Small intestine (tissue), 7 donors: Measurements from ENCODE around the gene HLA-C. TPM values are rescaled to one million over a fixed set of nuclear protein-coding genes. Genes with fewer than 3 reads are reported as not detected.
A peak's percentile ranks its signal among the peaks of the same experiment; 100 is the strongest.

Source experiments
- DNase-seq, 2 donors: peaks; one replicate each; pipeline versions ENCODE4 v3.0.0 to v3.0.0-alpha.2; 2013
- FAIRE-seq: peaks from 2 replicates; lab custom pipeline; 2012; peaks lifted over from hg19 to GRCh38; lab: Jason Lieb, UNC
- H3K27ac ChIP-seq, 3 donors: one replicate each; pipeline ENCODE4 v1.5.1; 2013; ENCODE audit warnings: low read length in 2 of 3, mild to moderate bottlenecking in 2 of 3, control low read depth in 1 of 3, inconsistent platforms in 1 of 3, low read depth in 1 of 3, moderate library complexity in 1 of 3
- H3K27me3 ChIP-seq, 3 donors: one replicate each; pipeline ENCODE4 v1.6.1; 2013; ENCODE audit warnings: low read length in 3 of 3, inconsistent platforms in 1 of 3; ENCODE audit not compliant: control insufficient read depth in 3 of 3, insufficient read depth in 3 of 3
- H3K36me3 ChIP-seq, 3 donors: one replicate each; pipeline ENCODE4 v1.6.1; 2013; ENCODE audit warnings: low read length in 3 of 3, inconsistent platforms in 1 of 3, low read depth in 1 of 3, mild to moderate bottlenecking in 1 of 3, moderate library complexity in 1 of 3; ENCODE audit not compliant: control insufficient read depth in 3 of 3, insufficient read depth in 2 of 3
- H3K4me1 ChIP-seq, 3 donors: one replicate each; pipeline ENCODE4 v1.6.1; 2013; ENCODE audit warnings: low read length in 2 of 3, inconsistent platforms in 1 of 3, low read depth in 1 of 3, mild to moderate bottlenecking in 1 of 3, moderate library complexity in 1 of 3; ENCODE audit not compliant: control insufficient read depth in 3 of 3, insufficient read depth in 2 of 3
- H3K4me3 ChIP-seq, 3 donors: one replicate each; pipeline ENCODE4 v1.5.1; 2013; ENCODE audit warnings: low read length in 3 of 3, control low read depth in 1 of 3, inconsistent platforms in 1 of 3, low read depth in 1 of 3, mild to moderate bottlenecking in 1 of 3, moderate library complexity in 1 of 3
- H3K9me3 ChIP-seq, 2 donors: one replicate each; pipeline ENCODE4 v1.6.1; 2013; ENCODE audit warnings: low read depth in 1 of 2, low read length in 1 of 2; ENCODE audit not compliant: control insufficient read depth in 2 of 2, insufficient read depth in 1 of 2
- WGBS, 3 donors: extraction: QIAGEN DNeasy Blood & Tissue Kit; methylation state at CpG; one replicate each; pipeline ENCODE4 v1.1.7; 2013; 5-methylcytosine and 5-hydroxymethylcytosine counted together
- polyA plus RNA-seq, 4 donors: library from polyadenylated mRNA; stranded (reverse) in 3 of 4; unstranded in 1 of 4; fragments of 200-250 nt in 3 of 4; fragments of 120-200 nt in 1 of 4; gene quantifications; one replicate each; pipeline versions ENCODE4 v1.2.1 to v1.2.3, GENCODE V29; 2013
- donor health status: healthy with polysubstance abuse.
- donor health status: control.
- donor health status: control.
- donor health status: Bipolar disorder and iron deficiency.
- donor health status: healthy.

HLA-C gene
- polyA plus RNA-seq, 4 donors: 219 to 486 (median 456) TPM

GRCh38 chr6:31307669-31308049 is 35.8 kb upstream of the HLA-C start:
- no peak overlapping the region for H3K27ac ChIP-seq
- peaks cover 0 to 39% (median 6%) of the 10 kb centered on the region in 3 donors for H3K27me3 ChIP-seq
- FAIRE-seq: no peak
- no peaks in the 10 kb centered on the region for H3K4me1 ChIP-seq
- no peak for DNase-seq
- H3K36me3 ChIP-seq: no peaks in the 10 kb centered on the region
- 42 to 77% (median 69%) methylated on average over 13 to 14 of the region's 14 CpGs for WGBS, 3 donors
- H3K4me3 ChIP-seq: no peak overlapping the region
- no peaks in the 10 kb centered on the region for H3K9me3 ChIP-seq

- no peaks in the 10 kb centered on the region for H3K9me3 ChIP-seq
- no peaks in the 10 kb centered on the region for H3K4me1 ChIP-seq
- H3K36me3 ChIP-seq: no peaks in the 10 kb centered on the region
- DNase-seq (no peak), FAIRE-seq (no peak)
- H3K4me3 ChIP-seq: no peak overlapping the region
- no peak overlapping the region for H3K27ac ChIP-seq
- 56 to 90% (median 61%) methylated on average over 4 of the region's 4 CpGs for WGBS, 3 donors
- peaks cover 0 to 37% (median 3%) of the 10 kb centered on the region in 3 donors for H3K27me3 ChIP-seq
Observed at GRCh38 chr6:31305703-31306219, 33.9 kb upstream of the HLA-C start.

GRCh38 chr6:31304683-31305082 is 32.8 kb upstream of the HLA-C start:
- DNase-seq (no peak), FAIRE-seq (no peak)
- Histone ChIP-seq H3K27me3 (peaks cover 0 to 31% (median 3%) of the 10 kb centered on the region in 3 donors), H3K36me3 (no peaks in the 10 kb centered on the region), H3K4me3 (no peak overlapping the region), H3K27ac (no peak overlapping the region), H3K4me1 (no peaks in the 10 kb centered on the region), H3K9me3 (no peaks in the 10 kb centered on the region)
- 69 to 74% (median 73%) methylated on average over 4 of the region's 4 CpGs for WGBS, 3 donors

- WGBS, 3 donors: 34 to 69% (median 57%) methylated on average over 3 to 4 of the region's 4 CpGs
- H3K36me3 ChIP-seq: no peaks in the 10 kb centered on the region
- H3K9me3 ChIP-seq: no peaks in the 10 kb centered on the region
- no peak overlapping the region for H3K27ac ChIP-seq
- FAIRE-seq: no peak
- no peaks in the 10 kb centered on the region for H3K4me1 ChIP-seq
- no peak for DNase-seq
- H3K4me3 ChIP-seq: no peak overlapping the region
- H3K27me3 ChIP-seq: peaks cover 0 to 13% (median 6%) of the 10 kb centered on the region in 3 donors
Observed at GRCh38 chr6:31300797-31301196, 28.9 kb upstream of the HLA-C start.

GRCh38 chr6:31299947-31300346 is 28.1 kb upstream of the HLA-C start:
- no peak overlapping the region for H3K4me3 ChIP-seq
- no peak for FAIRE-seq
- no peak overlapping the region for H3K27ac ChIP-seq
- no peaks in the 10 kb centered on the region for H3K4me1 ChIP-seq
- no peak for DNase-seq
- 40 to 66% (median 48%) methylated on average over 3 of the region's 3 CpGs for WGBS, 3 donors
- no peaks in the 10 kb centered on the region for H3K36me3 ChIP-seq
- no peaks in the 10 kb centered on the region for H3K9me3 ChIP-seq
- peaks cover 0 to 12% (median 6%) of the 10 kb centered on the region in 3 donors for H3K27me3 ChIP-seq

GRCh38 chr6:31299511-31299910 is 27.6 kb upstream of the HLA-C start:
- H3K9me3 ChIP-seq: no peaks in the 10 kb centered on the region
- WGBS, 3 donors: 7 to 13% (median 11%) methylated on average over 2 of the region's 2 CpGs
- no peaks in the 10 kb centered on the region for H3K4me1 ChIP-seq
- no peak overlapping the region for H3K4me3 ChIP-seq
- H3K27ac ChIP-seq: no peak overlapping the region
- DNase-seq (no peak), FAIRE-seq (no peak)
- H3K36me3 ChIP-seq: no peaks in the 10 kb centered on the region
- peaks cover 0 to 9% (median 6%) of the 10 kb centered on the region in 3 donors for H3K27me3 ChIP-seq

GRCh38 chr6:31294056-31294455 is 22.2 kb upstream of the HLA-C start:
- 55 to 62% (median 58%) methylated on average over 3 of the region's 3 CpGs for WGBS, 3 donors
- no peaks in the 10 kb centered on the region for H3K4me1 ChIP-seq
- H3K36me3 ChIP-seq: no peaks in the 10 kb centered on the region
- H3K9me3 ChIP-seq: no peaks in the 10 kb centered on the region
- H3K27ac ChIP-seq: no peak overlapping the region
- no peak overlapping the region for H3K4me3 ChIP-seq
- peaks cover 0 to 9% (median 3%) of the 10 kb centered on the region in 3 donors for H3K27me3 ChIP-seq
- DNase-seq (no peak), FAIRE-seq (no peak)

- DNase-seq: peak in 1 of 2 donors; percentile 20
- Histone ChIP-seq H3K4me3 (no peak overlapping the region), H3K4me1 (no peaks in the 10 kb centered on the region), H3K27ac (no peak overlapping the region), H3K36me3 (no peaks in the 10 kb centered on the region), H3K27me3 (peaks cover 0 to 7% (median 3%) of the 10 kb centered on the region in 3 donors), H3K9me3 (no peaks in the 10 kb centered on the region)
- FAIRE-seq: no peak
- 19 to 40% (median 27%) methylated on average over 5 of the region's 5 CpGs for WGBS, 3 donors
Observed at GRCh38 chr6:31293343-31293742, 21.5 kb upstream of the HLA-C start.

- Histone ChIP-seq H3K27me3 (peaks cover 0 to 6% (median 0%) of the 10 kb centered on the region in 3 donors), H3K27ac (no peak overlapping the region), H3K9me3 (no peaks in the 10 kb centered on the region), H3K4me1 (no peaks in the 10 kb centered on the region), H3K36me3 (no peaks in the 10 kb centered on the region), H3K4me3 (no peak overlapping the region)
- DNase-seq (no peak), FAIRE-seq (no peak)
Observed at GRCh38 chr6:31289788-31290187, 17.9 kb upstream of the HLA-C start.
